CD4-positive, alpha-beta T cell treated with Interleukin-15 for 4 hours (primary cell): ENCODE data around the gene PKP3.

Experiments
- DNase-seq: peaks from one replicate; pipeline ENCODE4 v3.0.0-alpha.2; 2020; ENCODE audit warnings: low spot score

Gene PKP3

GRCh38 chr11:363948-364761 is 29.9 kb upstream of the PKP3 start:
- DNase-seq: peak; percentile 85

GRCh38 chr11:364991-365725 is 28.9 kb upstream of the PKP3 start:
- no peak for DNase-seq

- DNase-seq: no peak
Observed at GRCh38 chr11:365831-366230, 28.2 kb upstream of the PKP3 start.

- DNase-seq: no peak
Observed at GRCh38 chr11:367956-368413, 26.0 kb upstream of the PKP3 start.

GRCh38 chr11:368414-369335 is 25.3 kb upstream of the PKP3 start:
- no peak for DNase-seq

GRCh38 chr11:369336-370018 is 24.5 kb upstream of the PKP3 start, which contains the start of gene B4GALNT4:
Gene B4GALNT4, plus strand, starts transcription at chr11:369499. Its CDS starts 305 bp downstream, at chr11:369804.
- no peak for DNase-seq

GRCh38 chr11:370070-370941 is 23.7 kb upstream of the PKP3 start:
- no peak for DNase-seq

GRCh38 chr11:371051-371450 is 23.0 kb upstream of the PKP3 start:
- no peak for DNase-seq

- no peak for DNase-seq
Observed at GRCh38 chr11:371716-372590, 22.1 kb upstream of the PKP3 start.

GRCh38 chr11:372809-373715 is 20.9 kb upstream of the PKP3 start:
- no peak for DNase-seq

GRCh38 chr11:373716-374551 is 20.1 kb upstream of the PKP3 start:
- DNase-seq: no peak

GRCh38 chr11:375065-376025 is 18.7 kb upstream of the PKP3 start:
- DNase-seq: no peak

- DNase-seq: no peak
Observed at GRCh38 chr11:376531-377173, 17.4 kb upstream of the PKP3 start.

- no peak for DNase-seq
Observed at GRCh38 chr11:377174-377865, 16.7 kb upstream of the PKP3 start.

- DNase-seq: no peak
Observed at GRCh38 chr11:377883-378500, 16.0 kb upstream of the PKP3 start.
